Stimulated activated CD8-positive, alpha-beta memory T cell treated with anti-CD3 and anti-CD28 coated beads, Interleukin-15, amount 100 ng/mL, for 1 hour (primary cell): ENCODE results near the gene CTSA.

ENCODE experiments used
- DNase-seq: peaks from one replicate; pipeline ENCODE4 v3.0.0-alpha.2; 2020; ENCODE audit warnings: low read depth

Gene CTSA

GRCh38 chr20:45890985-45891983, at the start of gene CTSA, which contains the start of gene NEURL2:
CTSA (plus strand) TSS chr20:45891335; CDS start chr20:45891569, 234 bp downstream.
NEURL2 (minus strand) TSS chr20:45891208; CDS start chr20:45890991, 217 bp downstream.
- DNase-seq, result peak; percentile 70

GRCh38 chr20:45841407-45842129, 49.6 kb upstream of the CTSA start:
- no peak for DNase-seq

GRCh38 chr20:45842169-45842812, 48.8 kb upstream of the CTSA start:
- no peak for DNase-seq

- DNase-seq, result no peak
These were observed 47.6 kb upstream of the CTSA start for GRCh38 chr20:45843506-45843905.

GRCh38 chr20:45845452-45845851, 45.7 kb upstream of the CTSA start:
- DNase-seq, result no peak

- no peak for DNase-seq
These were observed 42.7 kb upstream of the CTSA start for GRCh38 chr20:45848421-45848820.

- no peak for DNase-seq
These were observed 42.1 kb upstream of the CTSA start for GRCh38 chr20:45848969-45849582.

- no peak for DNase-seq
These were observed 40.9 kb upstream of the CTSA start for GRCh38 chr20:45850238-45850637.

- no peak for DNase-seq
These were observed 40.2 kb upstream of the CTSA start for GRCh38 chr20:45850926-45851325.

GRCh38 chr20:45851501-45851900, 39.6 kb upstream of the CTSA start:
- no peak for DNase-seq

- no peak for DNase-seq
These were observed 38.8 kb upstream of the CTSA start for GRCh38 chr20:45852326-45852725.

- DNase-seq, result no peak
These were observed 37.7 kb upstream of the CTSA start for GRCh38 chr20:45853484-45853883.

GRCh38 chr20:45857114-45857881, 33.8 kb upstream of the CTSA start, which contains the start of the genes ACOT8 and ZSWIM3:
ACOT8 (minus strand) TSS chr20:45857392; CDS start chr20:45857315, 77 bp downstream.
ZSWIM3 (plus strand) TSS chr20:45857614; CDS start chr20:45857826, 212 bp downstream.
- DNase-seq, result peak; percentile 83

- DNase-seq, result no peak
These were observed 33.3 kb upstream of the CTSA start for GRCh38 chr20:45857882-45858216.

- DNase-seq, result no peak
These were observed 31.2 kb upstream of the CTSA start for GRCh38 chr20:45859916-45860315.

- no peak for DNase-seq
These were observed 30.4 kb upstream of the CTSA start for GRCh38 chr20:45860560-45861220.

GRCh38 chr20:45861221-45862075, 29.7 kb upstream of the CTSA start:
- DNase-seq, result no peak

GRCh38 chr20:45863543-45864470, 27.3 kb upstream of the CTSA start:
- no peak for DNase-seq
